DMS53 (cell line): ENCODE data around the gene SNAPIN.
"Not testable (repeated sequence)": the region's sequence is repeated elsewhere in the genome, so short reads cannot be mapped to it uniquely, and the experiment has no call there.

ENCODE experiments used
- DNase-seq: peaks from one replicate; lab custom pipeline; 2025; lab: John Stamatoyannopoulos, UW

The SNAPIN gene

DNA sequence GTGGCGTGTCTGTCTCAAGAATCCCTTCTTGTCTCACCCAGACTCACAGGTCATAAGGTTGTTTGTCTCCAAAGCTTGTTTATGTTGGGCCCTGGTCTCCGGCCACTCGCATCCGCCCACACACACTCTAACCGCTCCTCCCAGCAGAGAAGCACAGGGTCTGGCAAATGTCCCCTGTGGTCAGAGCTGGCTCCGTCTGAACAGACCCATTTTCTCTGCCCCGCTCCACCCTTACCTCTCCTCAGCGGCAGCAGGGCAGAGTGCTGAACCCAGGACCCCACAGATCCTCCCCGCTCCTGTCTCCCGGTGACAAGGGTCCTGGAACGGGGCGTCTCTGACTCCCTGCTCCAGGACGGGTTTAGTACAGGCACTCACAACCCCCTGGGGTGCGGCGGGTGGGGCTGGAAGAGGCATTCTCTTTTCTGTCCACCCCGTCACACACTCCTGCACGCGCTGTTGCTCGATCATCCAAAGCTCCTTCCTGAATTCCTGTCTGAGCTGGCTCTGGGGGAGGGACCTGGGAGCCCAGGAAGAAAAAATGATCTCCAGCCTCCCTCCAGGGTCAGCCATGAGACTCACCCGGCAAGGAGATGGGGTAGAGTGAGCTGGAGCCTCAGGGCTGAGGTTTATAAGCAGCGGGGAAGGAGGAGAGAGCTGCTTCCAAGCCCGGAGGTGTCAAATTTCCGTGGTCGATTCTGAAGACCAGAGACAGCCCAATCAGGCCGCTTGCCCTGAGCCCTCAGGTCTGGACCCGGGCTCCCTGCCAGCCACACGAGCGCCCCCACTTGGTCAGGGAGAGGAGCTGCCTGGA is 31.4 kb upstream of the SNAPIN start, which contains the start of gene S100A13:
Gene S100A13 (minus strand): TSS at position 602 of the 811 bp plus-strand sequence. CDS start 1,033 bp downstream, outside the sequence.
- DNase-seq = peak; percentile 94

GRCh38 chr1:153627715-153628626 is 30.5 kb upstream of the SNAPIN start, which contains the start of gene S100A1:
Gene S100A1 (plus strand): TSS chr1:153628434. CDS start chr1:153630522, 2,088 bp downstream.
- DNase-seq = peak; percentile 33

GRCh38 chr1:153628638-153629342 is 29.7 kb upstream of the SNAPIN start:
- no peak for DNase-seq

GRCh38 chr1:153629343-153629665 is 29.2 kb upstream of the SNAPIN start:
- DNase-seq = no peak

DNA sequence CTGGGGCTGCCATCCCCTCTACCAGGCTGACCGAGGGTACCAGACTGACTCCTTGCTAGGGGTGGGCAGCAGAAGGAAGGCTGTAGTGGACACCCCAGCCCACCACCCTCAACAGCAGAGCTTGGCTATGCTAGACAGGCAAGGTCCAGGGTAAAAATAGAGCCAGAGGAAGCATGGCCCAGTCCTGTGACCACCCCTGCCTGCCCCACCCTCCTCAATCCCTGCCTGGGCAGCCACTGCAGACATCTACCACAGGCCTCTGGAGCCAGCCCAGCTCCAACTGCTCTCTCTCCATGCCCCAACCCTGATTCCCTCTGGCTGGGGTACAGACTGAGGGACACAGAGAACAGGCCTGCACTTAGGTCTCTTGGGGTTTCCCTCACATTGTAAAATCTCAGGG is 28.5 kb upstream of the SNAPIN start:
- no peak for DNase-seq

- DNase-seq = no peak
Measured at GRCh38 chr1:153630384-153630783, 28.1 kb upstream of the SNAPIN start.

DNA sequence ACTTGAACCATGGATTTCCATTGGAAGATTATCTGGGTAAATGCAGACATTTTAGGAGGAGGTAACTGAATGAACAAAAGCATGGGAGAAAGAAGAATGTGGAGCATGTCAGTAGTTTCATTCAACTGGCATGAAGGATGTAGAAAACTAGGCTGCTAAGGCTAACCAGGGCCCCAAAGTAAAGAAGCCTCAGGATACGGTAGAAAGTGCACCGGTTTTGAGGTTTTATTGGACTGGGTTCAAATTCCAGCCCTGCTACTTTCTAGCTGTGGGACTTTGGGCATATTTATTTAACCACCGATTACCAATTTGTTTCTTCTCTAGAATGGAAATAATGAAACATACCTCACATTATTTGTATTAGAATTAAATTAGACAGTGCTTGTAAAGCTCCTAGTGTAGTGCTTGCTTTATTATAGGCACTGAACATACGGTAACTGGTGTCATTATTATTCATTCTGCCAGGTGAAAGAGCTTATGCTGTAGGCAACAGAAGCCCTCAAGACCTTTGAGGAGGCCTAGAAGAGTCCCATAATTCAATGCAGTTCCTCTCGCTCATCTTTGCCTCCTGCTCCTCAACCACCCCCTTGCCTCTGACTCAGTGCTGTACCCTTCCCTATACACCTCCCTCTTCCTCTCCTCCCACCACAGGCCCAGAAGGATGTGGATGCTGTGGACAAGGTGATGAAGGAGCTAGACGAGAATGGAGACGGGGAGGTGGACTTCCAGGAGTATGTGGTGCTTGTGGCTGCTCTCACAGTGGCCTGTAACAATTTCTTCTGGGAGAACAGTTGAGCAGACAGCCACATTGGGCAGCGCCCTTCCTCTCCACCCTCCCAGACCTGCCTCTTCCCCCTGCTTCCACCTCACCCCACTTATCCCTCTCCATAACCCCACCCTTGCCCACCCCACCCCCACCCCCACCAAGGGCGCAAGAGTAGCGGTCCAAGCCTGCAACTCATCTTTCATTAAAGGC is 27.2 kb upstream of the SNAPIN start:
- DNase-seq = no peak

- DNase-seq = no peak
Measured at GRCh38 chr1:153633161-153633753, 25.2 kb upstream of the SNAPIN start.

DNA sequence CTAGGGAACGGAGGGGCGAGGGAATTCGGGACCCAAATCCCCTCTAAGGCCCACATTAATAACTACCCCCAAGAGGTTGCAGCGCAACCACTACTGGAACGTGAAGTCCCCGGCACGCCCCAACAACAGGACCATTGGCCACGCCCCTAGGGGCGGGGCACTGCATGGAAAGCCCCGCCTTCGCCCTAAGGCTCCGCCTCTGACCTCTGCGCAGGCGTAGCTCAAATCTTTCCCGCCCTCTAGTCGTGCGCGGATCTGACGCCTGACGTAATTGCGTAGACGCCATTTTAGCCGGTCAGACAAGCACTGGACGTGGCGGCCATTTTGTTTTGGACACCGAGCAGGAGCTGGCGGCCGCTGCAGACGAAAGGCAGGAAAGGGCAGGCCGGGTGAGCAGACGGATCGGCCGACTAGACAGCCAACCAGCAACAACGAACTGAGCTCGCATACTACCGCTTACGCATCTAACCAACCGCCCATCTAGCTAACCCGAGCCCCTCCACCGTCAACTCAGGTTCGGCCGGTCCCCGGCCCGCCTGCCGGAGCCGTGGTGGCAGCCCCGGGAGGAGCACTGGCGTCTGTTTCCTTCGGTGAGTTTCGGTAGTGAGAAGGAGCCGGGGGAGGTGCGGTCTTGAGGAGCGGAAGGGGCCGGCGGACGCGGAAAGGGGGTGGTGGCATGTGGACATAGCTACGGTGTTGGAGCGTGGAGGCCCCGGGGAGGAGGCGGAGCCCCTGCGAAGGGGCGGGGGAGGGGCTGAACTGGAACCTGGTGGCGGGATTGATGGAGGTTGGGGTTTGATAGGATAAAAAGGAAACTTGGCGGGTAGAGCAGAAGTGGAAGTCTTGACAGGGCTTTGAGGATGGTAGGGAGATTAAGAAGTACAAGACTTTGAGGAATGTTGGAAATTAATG is 24.5 kb upstream of the SNAPIN start, which contains the start of gene CHTOP:
Gene CHTOP (plus strand): TSS at position 313 of the 912 bp plus-strand sequence. CDS start 2,523 bp downstream, outside the sequence.
- DNase-seq = peak; percentile 99

DNA sequence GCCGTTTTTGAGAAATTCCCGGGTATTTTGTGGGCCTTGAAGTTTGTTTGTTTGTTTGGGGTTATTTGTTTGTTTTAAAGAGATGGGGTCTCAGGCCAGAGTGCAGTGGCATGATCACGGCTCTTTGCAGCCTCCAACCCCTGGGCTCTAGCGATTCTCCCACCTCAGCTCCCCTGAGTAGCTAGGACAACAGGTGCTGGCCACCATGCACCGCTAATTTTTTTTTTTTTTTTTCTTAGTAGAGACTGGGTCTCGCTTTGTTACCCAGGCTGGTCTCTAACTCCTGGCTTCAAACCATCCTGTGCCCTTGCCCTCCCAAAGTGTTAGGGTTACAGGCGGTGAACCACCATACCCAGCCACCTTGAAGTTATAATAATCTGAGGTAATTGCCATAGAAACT is 22.6 kb upstream of the SNAPIN start:
- DNase-seq = no peak

DNA sequence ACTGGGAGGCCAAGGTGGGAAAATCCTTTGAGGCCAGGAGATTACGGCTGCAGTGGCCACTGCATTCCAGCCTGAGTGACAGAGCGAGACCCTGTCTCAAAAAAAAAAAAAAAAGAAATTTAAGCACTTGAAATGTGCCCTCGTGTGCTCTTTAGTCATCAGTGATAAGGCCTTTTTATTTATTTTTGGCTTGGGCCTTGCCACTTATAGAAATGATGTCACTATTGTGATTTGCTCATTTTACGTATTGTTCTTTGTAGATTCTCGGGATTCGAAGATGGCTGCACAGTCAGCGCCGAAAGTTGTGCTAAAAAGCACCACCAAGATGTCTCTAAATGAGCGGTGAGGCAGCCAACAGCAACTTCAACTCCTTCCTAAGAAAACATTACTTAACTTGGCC is 22.2 kb upstream of the SNAPIN start:
- DNase-seq = no peak

- DNase-seq = no peak
Measured at GRCh38 chr1:153638261-153638660, 20.2 kb upstream of the SNAPIN start.

- no peak for DNase-seq
Measured at GRCh38 chr1:153639280-153639679, 19.2 kb upstream of the SNAPIN start.

GRCh38 chr1:153640213-153640612 is 18.3 kb upstream of the SNAPIN start:
- DNase-seq = not testable (repeated sequence)

GRCh38 chr1:153640861-153641260 is 17.6 kb upstream of the SNAPIN start:
- DNase-seq = no peak

DNA sequence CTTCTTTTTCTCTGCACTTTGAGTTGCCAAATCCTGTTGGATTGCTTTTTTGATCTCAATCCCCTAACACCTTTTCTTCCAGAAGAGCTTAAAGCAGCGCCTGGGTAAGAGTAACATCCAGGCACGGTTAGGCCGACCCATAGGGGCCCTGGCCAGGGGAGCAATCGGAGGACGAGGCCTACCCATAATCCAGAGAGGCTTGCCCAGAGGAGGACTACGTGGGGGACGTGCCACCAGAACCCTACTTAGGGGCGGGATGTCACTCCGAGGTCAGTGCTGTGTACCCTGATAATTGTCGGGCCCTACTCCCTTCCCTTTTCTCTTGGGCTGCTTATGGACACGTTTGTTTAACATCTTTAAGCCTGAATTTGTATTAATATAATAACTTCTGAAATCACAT is 16.3 kb upstream of the SNAPIN start:
- DNase-seq = no peak

DNA sequence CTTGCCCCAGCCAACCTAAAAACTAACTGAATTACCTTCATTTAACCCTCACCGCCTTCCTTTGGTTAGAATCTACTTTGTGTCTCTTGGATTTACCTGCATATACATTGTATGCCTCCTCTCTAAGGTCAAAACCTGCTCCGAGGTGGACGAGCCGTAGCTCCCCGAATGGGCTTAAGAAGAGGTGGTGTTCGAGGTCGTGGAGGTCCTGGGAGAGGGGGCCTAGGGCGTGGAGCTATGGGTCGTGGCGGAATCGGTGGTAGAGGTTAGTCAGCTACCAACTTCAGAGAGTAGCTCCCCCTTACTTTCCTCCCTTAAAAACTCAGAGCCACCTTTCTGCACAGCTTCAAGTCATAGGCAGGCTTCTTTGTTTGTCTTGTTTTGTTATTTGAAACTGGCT is 15.4 kb upstream of the SNAPIN start:
- DNase-seq = no peak

DNA sequence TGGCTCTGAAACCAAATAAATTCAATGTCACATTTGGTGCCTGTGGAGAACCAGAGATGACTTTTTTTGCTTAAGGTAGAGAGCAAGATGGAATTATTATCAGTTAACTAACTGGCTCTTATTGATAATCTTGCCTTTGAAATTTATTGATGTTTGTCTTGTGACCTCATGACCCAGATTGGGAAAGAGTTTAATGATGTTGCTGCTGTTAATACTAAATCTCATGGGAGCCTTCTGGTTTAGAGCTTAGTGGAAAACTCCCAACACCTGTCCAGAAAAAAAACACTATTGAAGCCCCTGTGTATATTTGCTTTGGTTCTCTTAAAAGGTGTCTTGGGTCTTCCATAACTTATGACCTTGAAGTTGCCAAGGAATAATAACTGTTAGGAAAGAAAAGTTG is 14.7 kb upstream of the SNAPIN start:
- DNase-seq = no peak

GRCh38 chr1:153646672-153647345 is 11.7 kb upstream of the SNAPIN start:
- DNase-seq = peak; percentile 38
